HCT116 (cell line): ENCODE measurements around the gene RNGTT. TPM values are rescaled to one million over a fixed set of nuclear protein-coding genes. Genes with fewer than 3 reads are reported as not detected.

ENCODE experiments used
- ATAC-seq: fragments of 200-7000 bp; cut with Tn5 transposase; 2 replicates; pipeline ENCODE4 v1.9.1; 2020; ENCODE audit warnings: mild to moderate bottlenecking, moderate library complexity
- BruUV-seq: library from RNA; stranded (reverse); fragments of 400-500 nt; replicated peaks from 2 replicates; lab custom pipeline; 2021; lab: Mats Ljungman, UMichigan
- CTCF ChIA-PET: fragments of 300-600 bp; sonication (Branson Sonifier 250); formaldehyde crosslinking; loops from one replicate; lab custom pipeline; 2021; ENCODE audit warnings: antibody characterized with exemption; lab: Charles Lee
- POLR2A ChIA-PET: fragments of 300-600, 350-600 bp; sonication (Branson Sonifier 250); formaldehyde crosslinking; loops from one replicate; lab custom pipeline; 2021; ENCODE audit warnings: antibody characterized with exemption; lab: Charles Lee
- RAD21 ChIA-PET, 2 experiments: fragments of 300-600 bp; sonication (Branson Sonifier 250); formaldehyde crosslinking; loops; one replicate each; lab custom pipeline; 2023; ENCODE audit warnings: low total read pairs in 2 of 2; ENCODE audit not compliant: uncharacterized antibody in 2 of 2, unreplicated experiment in 2 of 2, low non-redundant PET in 1 of 2; lab: Charles Lee
- DNase-seq: peaks from one replicate; pipeline ENCODE4 v3.0.0-alpha.2; 2010; ENCODE audit warnings: low read depth, low spot score
- H2AFZ ChIP-seq: fragments of 200-600 bp; shearing (Covaris generic), sonication (generic); 2 replicates; pipeline ENCODE4 v1.6.1; 2017; ENCODE audit warnings: low read depth, mixed run types, mixed read lengths, antibody characterized with exemption, low read length; ENCODE audit not compliant: poor library complexity, severe bottlenecking
- H3K27ac ChIP-seq: 2 replicates; pipeline ENCODE4 v1.5.1; 2012; ENCODE audit warnings: low read depth, low read length
- H3K27me3 ChIP-seq: fragments of 200-600 bp; sonication (generic); 2 replicates; pipeline ENCODE4 v1.6.1; 2016; ENCODE audit warnings: mixed run types, low read length, mixed read lengths; ENCODE audit not compliant: insufficient read depth
- H3K36me3 ChIP-seq, 2 experiments: fragments of 200-500 bp in 1 of 2; fragments of 200-600 bp in 1 of 2; sonication (Bioruptor generic) in 1 of 2; sonication (generic) in 1 of 2; 2 replicates each; pipeline versions ENCODE4 v1.5.1 to v1.6.1; 2014 to 2016; ENCODE audit warnings: low read length in 2 of 2, inconsistent platforms in 1 of 2, mixed read lengths in 1 of 2, mixed run types in 1 of 2; ENCODE audit not compliant: insufficient read depth in 2 of 2, control insufficient read depth in 1 of 2
- H3K4me1 ChIP-seq, 2 experiments: fragments of 200-600 bp in 1 of 2; sonication (generic) in 1 of 2; 2 replicates each; pipeline versions ENCODE4 v1.5.1 to v1.6.1; 2012 to 2017; ENCODE audit warnings: low read length in 2 of 2, inconsistent platforms in 1 of 2, mild to moderate bottlenecking in 1 of 2, mixed read lengths in 1 of 2, mixed run types in 1 of 2, moderate library complexity in 1 of 2; ENCODE audit not compliant: insufficient read depth in 2 of 2, control insufficient read depth in 1 of 2
- H3K4me2 ChIP-seq: fragments of 200-600 bp; sonication (generic); 2 replicates; pipeline ENCODE4 v1.6.1; 2017; ENCODE audit warnings: mixed run types, low read length, mixed read lengths
- H3K4me3 ChIP-seq, 2 experiments: fragments of 200-600 bp in 1 of 2; sonication (generic) in 1 of 2; replicated peaks in 1 of 2; 2 replicates each; pipeline ENCODE4 v1.5.1; 2011 to 2016; ENCODE audit warnings: low read length in 2 of 2, control low read depth in 1 of 2, low read depth in 1 of 2, mild to moderate bottlenecking in 1 of 2, mixed read lengths in 1 of 2, mixed run types in 1 of 2
- H3K79me2 ChIP-seq: fragments of 200-600 bp; sonication (generic); 2 replicates; pipeline ENCODE4 v1.6.1; 2017; ENCODE audit warnings: mild to moderate bottlenecking, mixed run types, low read length, moderate library complexity, mixed read lengths; ENCODE audit not compliant: insufficient read depth
- H3K9ac ChIP-seq: fragments of 200-600 bp; sonication (generic); 2 replicates; pipeline ENCODE4 v1.6.1; 2016; ENCODE audit warnings: low read length, mixed read lengths
- H3K9me2 ChIP-seq: fragments of 200-600 bp; sonication (generic), shearing (Covaris generic); 2 replicates; pipeline ENCODE4 v1.6.1; 2017; ENCODE audit warnings: mixed run types, mild to moderate bottlenecking, moderate library complexity; ENCODE audit not compliant: insufficient read depth
- H3K9me3 ChIP-seq, 2 experiments: fragments of 200-500 bp in 1 of 2; fragments of 200-600 bp in 1 of 2; sonication (Bioruptor generic) in 1 of 2; sonication (generic) in 1 of 2; 2 replicates each; pipeline ENCODE4 v1.6.1; 2014 to 2017; ENCODE audit warnings: low read length in 2 of 2, mixed read lengths in 2 of 2, inconsistent platforms in 1 of 2, low read depth in 1 of 2, mild to moderate bottlenecking in 1 of 2, mixed run types in 1 of 2, moderate library complexity in 1 of 2; ENCODE audit not compliant: control insufficient read depth in 1 of 2, insufficient read depth in 1 of 2
- H4K20me1 ChIP-seq: fragments of 200-600 bp; sonication (generic), shearing (Covaris generic); 2 replicates; pipeline ENCODE4 v1.6.1; 2017; ENCODE audit warnings: mixed run types, mild to moderate bottlenecking, moderate library complexity; ENCODE audit not compliant: insufficient read depth
- CEBPB ChIP-seq: IDR thresholded peaks from 2 replicates; pipeline ENCODE4 v1.6.1; 2012; ENCODE audit warnings: low read depth
- EZH2phosphoT487 ChIP-seq: fragments of 200-600 bp; IDR thresholded peaks from 2 replicates; pipeline ENCODE4 v1.6.1; 2018; ENCODE audit warnings: antibody characterized with exemption, borderline replicate concordance
- JUND ChIP-seq: IDR thresholded peaks from 2 replicates; pipeline ENCODE4 v1.6.1; 2012
- POLR2AphosphoS5 ChIP-seq: IDR thresholded peaks from 2 replicates; pipeline ENCODE4 v1.6.1; 2011; ENCODE audit warnings: mild to moderate bottlenecking, low read depth, low read length, moderate library complexity
- RAD21 ChIP-seq: IDR thresholded peaks from 2 replicates; pipeline ENCODE4 v1.6.1; 2012; ENCODE audit warnings: low read depth, mild to moderate bottlenecking
- SP1 ChIP-seq: IDR thresholded peaks from 2 replicates; pipeline ENCODE4 v1.6.1; 2012; ENCODE audit warnings: low read depth
- intact Hi-C: fragments of 100-400 bp; cut with micrococcal nuclease; formaldehyde crosslinking; loops from 2 replicates; pipeline ENCODE4 v1.10.0; 2022
- total RNA-seq: library from RNA; stranded (reverse); gene quantifications from one replicate; pipeline ENCODE4 v1.2.1, GENCODE V29; 2021; ENCODE audit not compliant: unreplicated experiment
- TF ChIP-seq, protein P1 (sequence below): IDR thresholded peaks from 2 replicates; pipeline ENCODE4 v1.6.1; 2012
- TF ChIP-seq, protein P2 (sequence below): IDR thresholded peaks from 2 replicates; pipeline ENCODE4 v1.6.1; 2012; ENCODE audit warnings: low read depth
- TF ChIP-seq, protein P3 (sequence below): IDR thresholded peaks from 2 replicates; pipeline ENCODE4 v1.6.1; 2012

RNGTT gene
- total RNA-seq, 1 experiment from 2014 or later = 23.0 TPM

DNA sequence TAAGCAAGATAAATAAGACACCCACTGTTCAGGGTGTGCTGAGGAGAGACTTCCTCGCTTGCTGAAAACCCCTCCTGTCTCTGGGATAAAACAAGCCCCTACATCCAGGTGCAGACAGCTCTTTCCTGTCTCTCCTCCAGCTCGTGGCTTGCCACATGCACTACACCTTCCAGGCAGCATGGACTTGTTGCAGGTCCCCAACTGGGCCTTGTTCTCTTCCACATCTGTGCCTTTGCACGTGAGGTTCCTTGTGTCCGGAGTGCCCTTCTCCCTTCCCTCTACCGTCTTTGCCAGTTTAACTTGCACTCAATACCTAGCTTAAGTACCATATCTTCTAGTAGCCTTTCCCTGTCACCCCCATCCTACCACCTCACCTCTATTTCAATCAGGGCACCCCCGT lies 397.6 kb downstream of the RNGTT start:
- no peaks in the 10 kb centered on the region for H3K4me1 ChIP-seq
- H3K4me2 ChIP-seq = no peak overlapping the region
- no peak overlapping the region for H3K4me3 ChIP-seq
- no peaks in the 10 kb centered on the region for H3K36me3 ChIP-seq
- intact Hi-C loops = no loop called here
- no peak for DNase-seq
- no peak overlapping the region for H2AFZ ChIP-seq
- CTCF ChIA-PET = no interaction called here
- H3K27ac ChIP-seq = no peak overlapping the region
- 0 out of 2 replicates have a peak, but pooled peaks cover 4% of the 10 kb centered on the region for H3K27me3 ChIP-seq
- no peaks in the 10 kb centered on the region for H3K9me2 ChIP-seq
- no peaks in the 10 kb centered on the region for H3K9me3 ChIP-seq
- RAD21 ChIA-PET = no interaction called here
- POLR2A ChIA-PET = no interaction called here
- TF ChIP-seq, protein P1, sequence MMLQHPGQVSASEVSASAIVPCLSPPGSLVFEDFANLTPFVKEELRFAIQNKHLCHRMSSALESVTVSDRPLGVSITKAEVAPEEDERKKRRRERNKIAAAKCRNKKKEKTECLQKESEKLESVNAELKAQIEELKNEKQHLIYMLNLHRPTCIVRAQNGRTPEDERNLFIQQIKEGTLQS = no peak
- no peak for TF ChIP-seq CEBPB
- no peak for TF ChIP-seq RAD21
- TF ChIP-seq POLR2AphosphoS5 = no peak
- TF ChIP-seq, protein P2, sequence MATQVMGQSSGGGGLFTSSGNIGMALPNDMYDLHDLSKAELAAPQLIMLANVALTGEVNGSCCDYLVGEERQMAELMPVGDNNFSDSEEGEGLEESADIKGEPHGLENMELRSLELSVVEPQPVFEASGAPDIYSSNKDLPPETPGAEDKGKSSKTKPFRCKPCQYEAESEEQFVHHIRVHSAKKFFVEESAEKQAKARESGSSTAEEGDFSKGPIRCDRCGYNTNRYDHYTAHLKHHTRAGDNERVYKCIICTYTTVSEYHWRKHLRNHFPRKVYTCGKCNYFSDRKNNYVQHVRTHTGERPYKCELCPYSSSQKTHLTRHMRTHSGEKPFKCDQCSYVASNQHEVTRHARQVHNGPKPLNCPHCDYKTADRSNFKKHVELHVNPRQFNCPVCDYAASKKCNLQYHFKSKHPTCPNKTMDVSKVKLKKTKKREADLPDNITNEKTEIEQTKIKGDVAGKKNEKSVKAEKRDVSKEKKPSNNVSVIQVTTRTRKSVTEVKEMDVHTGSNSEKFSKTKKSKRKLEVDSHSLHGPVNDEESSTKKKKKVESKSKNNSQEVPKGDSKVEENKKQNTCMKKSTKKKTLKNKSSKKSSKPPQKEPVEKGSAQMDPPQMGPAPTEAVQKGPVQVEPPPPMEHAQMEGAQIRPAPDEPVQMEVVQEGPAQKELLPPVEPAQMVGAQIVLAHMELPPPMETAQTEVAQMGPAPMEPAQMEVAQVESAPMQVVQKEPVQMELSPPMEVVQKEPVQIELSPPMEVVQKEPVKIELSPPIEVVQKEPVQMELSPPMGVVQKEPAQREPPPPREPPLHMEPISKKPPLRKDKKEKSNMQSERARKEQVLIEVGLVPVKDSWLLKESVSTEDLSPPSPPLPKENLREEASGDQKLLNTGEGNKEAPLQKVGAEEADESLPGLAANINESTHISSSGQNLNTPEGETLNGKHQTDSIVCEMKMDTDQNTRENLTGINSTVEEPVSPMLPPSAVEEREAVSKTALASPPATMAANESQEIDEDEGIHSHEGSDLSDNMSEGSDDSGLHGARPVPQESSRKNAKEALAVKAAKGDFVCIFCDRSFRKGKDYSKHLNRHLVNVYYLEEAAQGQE = no peak
- no peak for TF ChIP-seq EZH2phosphoT487
- no peak for TF ChIP-seq JUND
- no peak for TF ChIP-seq SP1
- TF ChIP-seq, protein P3, sequence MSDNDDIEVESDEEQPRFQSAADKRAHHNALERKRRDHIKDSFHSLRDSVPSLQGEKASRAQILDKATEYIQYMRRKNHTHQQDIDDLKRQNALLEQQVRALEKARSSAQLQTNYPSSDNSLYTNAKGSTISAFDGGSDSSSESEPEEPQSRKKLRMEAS = no peak
- H4K20me1 ChIP-seq = no peaks in the 10 kb centered on the region
- peak; percentile 22; the same call in 1 of the 2 replicates for ATAC-seq
- no peak overlapping the region for H3K9ac ChIP-seq
- H3K79me2 ChIP-seq = no peaks in the 10 kb centered on the region
- no TSS peak for BruUV-seq
